Measurements from ENCODE around the gene FAAH2. TPM values are rescaled to one million over a fixed set of nuclear protein-coding genes. Genes with fewer than 3 reads are reported as not detected.

Gene FAAH2
- total and polyA plus RNA-seq, 4 experiments from 2014 or later, result 17.3 to 25.6 (median 18.5) TPM

DNA sequence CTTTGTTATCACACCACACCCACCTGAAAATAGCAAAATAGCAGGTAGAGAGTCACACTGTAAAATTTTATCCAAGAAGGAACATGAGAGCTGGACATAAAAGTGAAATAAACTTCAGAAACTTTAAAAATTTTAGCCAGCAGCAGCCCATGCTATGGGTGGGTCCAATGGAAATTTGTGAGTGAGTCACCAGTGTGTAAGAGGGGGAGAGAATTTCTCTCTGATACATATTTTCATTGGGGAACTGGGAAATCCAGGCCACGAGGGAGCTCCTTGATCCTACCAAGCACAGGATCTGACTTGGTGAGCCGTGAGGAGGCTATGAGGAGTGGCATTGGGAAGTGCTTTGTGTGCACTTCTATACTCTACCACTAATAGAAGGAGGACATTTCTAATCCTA, 136.3 kb downstream of the FAAH2 start:
- Mint-ChIP-seq H3K4me3 (no peak overlapping the region), H3K4me1 (no peaks in the 10 kb centered on the region), H3K9me3 (peaks cover 0 to 12% (median 0%) of the 10 kb centered on the region in 8 donors), H3K36me3 (peaks cover 14 to 36% of the 10 kb centered on the region in 2 donors), H3K27me3 (no peaks in the 10 kb centered on the region), H3K27ac (no peak overlapping the region)
- ChIA-PET POLR2A (ENCODE audit: partially characterized antibody) (no interaction called here), CTCF (ENCODE audit: partially characterized antibody) (no interaction called here)
- intact Hi-C loops (cut with micrococcal nuclease), result no loop called here
- Histone ChIP-seq H3K27me3 (ENCODE audit: insufficient read depth, low read length) (no peaks in the 10 kb centered on the region), H3K4me1 (ENCODE audit: insufficient read depth, low read length) (no peaks in the 10 kb centered on the region), H3K27ac (ENCODE audit: low read depth, low read length) (no peak overlapping the region), H3K9me3 (ENCODE audit: control insufficient read depth in 1 of 2, low read length in 2 of 2) (no peaks in the 10 kb centered on the region), H3K4me3 (ENCODE audit: low read length in 2 of 2) (no peak overlapping the region), H3K36me3 (ENCODE audit: insufficient read depth, low read length) (no peaks in the 10 kb centered on the region)
- DNase-seq, result no peak

DNA sequence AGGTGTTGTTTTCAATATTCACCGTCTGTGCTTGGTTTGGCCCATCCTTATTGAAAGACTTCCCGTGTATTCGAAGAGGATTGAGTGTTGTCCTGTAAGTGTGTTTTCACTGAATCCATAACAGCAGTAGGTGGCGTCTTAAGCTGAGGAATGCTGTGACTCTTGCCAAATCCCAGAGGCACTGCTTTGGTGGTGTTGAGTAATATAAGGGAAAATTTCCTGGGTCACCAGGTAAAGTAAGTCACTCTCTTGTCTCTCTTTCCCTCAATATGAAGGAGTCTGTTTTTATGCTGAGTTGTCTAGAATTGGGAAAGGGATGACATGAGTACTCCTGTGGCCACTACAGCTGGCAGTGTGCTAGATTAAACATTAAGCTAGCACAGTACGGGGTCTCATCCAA, 158.6 kb downstream of the FAAH2 start:
- Histone ChIP-seq H3K4me1 (ENCODE audit: insufficient read depth, low read length) (no peaks in the 10 kb centered on the region), H3K27ac (ENCODE audit: low read depth, low read length) (no peak overlapping the region), H3K9me3 (ENCODE audit: control insufficient read depth in 1 of 2, low read length in 2 of 2) (no peaks in the 10 kb centered on the region), H3K36me3 (ENCODE audit: insufficient read depth, low read length) (no peaks in the 10 kb centered on the region), H3K27me3 (ENCODE audit: insufficient read depth, low read length) (no peaks in the 10 kb centered on the region), H3K4me3 (ENCODE audit: low read length in 2 of 2) (no peak overlapping the region)
- H3K9me3 Mint-ChIP-seq, result peaks cover 0 to 4% (median 0%) of the 10 kb centered on the region in 8 donors
- no peak for DNase-seq
- POLR2A ChIA-PET (ENCODE audit: partially characterized antibody), result no interaction called here
- peaks cover 0 to 1% (median 0%) of the 10 kb centered on the region in 4 donors for H3K4me1 Mint-ChIP-seq
- intact Hi-C loops (cut with micrococcal nuclease), result no loop called here
- CTCF ChIA-PET (ENCODE audit: partially characterized antibody), result no interaction called here
- H3K27me3 Mint-ChIP-seq, result no peaks in the 10 kb centered on the region
- H3K27ac Mint-ChIP-seq, result no peak overlapping the region
- H3K36me3 Mint-ChIP-seq, result peaks cover 29 to 31% of the 10 kb centered on the region in 2 donors
- no peak overlapping the region for H3K4me3 Mint-ChIP-seq

DNA sequence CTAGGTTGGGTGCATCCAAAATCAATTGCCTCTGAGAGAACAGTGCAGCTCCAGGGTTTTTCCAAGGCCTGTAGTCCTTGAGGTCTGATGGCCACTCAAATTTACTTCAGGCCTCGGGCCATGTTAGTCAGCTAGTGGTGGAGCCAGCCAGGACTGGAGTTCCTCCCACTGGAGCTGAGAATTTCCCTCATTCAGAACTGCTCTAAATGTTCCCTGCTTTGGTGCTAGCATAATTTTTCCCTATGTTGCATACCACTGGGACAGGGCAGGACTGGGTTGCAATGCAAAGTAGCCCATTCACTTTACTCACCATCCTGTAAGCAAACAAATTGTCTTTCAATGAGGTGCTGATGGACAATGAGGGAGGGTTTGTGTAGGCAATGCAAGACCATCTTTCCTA, 159.3 kb downstream of the FAAH2 start:
- no peak for DNase-seq
- H3K9me3 Mint-ChIP-seq, result peaks cover 0 to 4% (median 0%) of the 10 kb centered on the region in 8 donors
- no peak overlapping the region for H3K27ac ChIP-seq (ENCODE audit: low read depth, low read length)
- ChIA-PET POLR2A (ENCODE audit: partially characterized antibody) (no interaction called here), CTCF (ENCODE audit: partially characterized antibody) (no interaction called here)
- no peak overlapping the region for H3K27ac Mint-ChIP-seq
- intact Hi-C loops (cut with micrococcal nuclease), result no loop called here
- H3K27me3 ChIP-seq (ENCODE audit: insufficient read depth, low read length), result no peaks in the 10 kb centered on the region
- H3K27me3 Mint-ChIP-seq, result no peaks in the 10 kb centered on the region
- H3K4me1 ChIP-seq (ENCODE audit: insufficient read depth, low read length), result no peaks in the 10 kb centered on the region
- no peak overlapping the region for H3K4me3 Mint-ChIP-seq
- H3K36me3 ChIP-seq (ENCODE audit: insufficient read depth, low read length), result no peaks in the 10 kb centered on the region
- peaks cover 0 to 1% (median 0%) of the 10 kb centered on the region in 4 donors for H3K4me1 Mint-ChIP-seq
- H3K9me3 ChIP-seq (ENCODE audit: control insufficient read depth in 1 of 2, low read length in 2 of 2), result no peaks in the 10 kb centered on the region
- no peak overlapping the region for H3K4me3 ChIP-seq (ENCODE audit: low read length in 2 of 2)
- peaks cover 28 to 33% of the 10 kb centered on the region in 2 donors for H3K36me3 Mint-ChIP-seq

DNA sequence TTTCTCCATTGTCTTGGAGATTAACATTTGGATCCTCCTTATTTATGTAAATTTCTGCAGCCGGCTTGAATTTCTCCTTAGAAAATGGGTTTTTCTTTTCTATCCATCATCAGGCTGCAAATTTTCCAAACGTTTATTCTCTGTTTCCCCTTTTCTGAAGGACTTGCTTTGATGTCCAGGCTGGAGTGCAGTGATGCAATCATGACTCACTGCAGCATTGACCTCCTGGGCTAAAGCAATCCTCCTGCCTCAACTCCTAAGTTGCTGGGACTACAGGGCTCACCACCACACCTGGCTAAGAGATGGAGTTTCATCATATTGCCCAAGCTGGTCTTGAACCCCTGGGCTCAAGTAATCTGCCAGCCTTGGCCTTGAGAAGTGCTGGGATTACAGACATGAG, 161.3 kb downstream of the FAAH2 start:
- Histone ChIP-seq H3K27me3 (ENCODE audit: insufficient read depth, low read length) (no peaks in the 10 kb centered on the region), H3K36me3 (ENCODE audit: insufficient read depth, low read length) (no peaks in the 10 kb centered on the region), H3K9me3 (ENCODE audit: control insufficient read depth in 1 of 2, low read length in 2 of 2) (no peaks in the 10 kb centered on the region), H3K4me1 (ENCODE audit: insufficient read depth, low read length) (no peaks in the 10 kb centered on the region), H3K4me3 (ENCODE audit: low read length in 2 of 2) (no peak overlapping the region), H3K27ac (ENCODE audit: low read depth, low read length) (no peak overlapping the region)
- POLR2A ChIA-PET (ENCODE audit: partially characterized antibody), result no interaction called here
- H3K27me3 Mint-ChIP-seq, result no peaks in the 10 kb centered on the region
- no peak overlapping the region for H3K4me3 Mint-ChIP-seq
- no peak overlapping the region for H3K27ac Mint-ChIP-seq
- H3K36me3 Mint-ChIP-seq, result peaks cover 31 to 33% of the 10 kb centered on the region in 2 donors
- no peaks in the 10 kb centered on the region for H3K4me1 Mint-ChIP-seq
- intact Hi-C loops (cut with micrococcal nuclease), result no loop called here
- H3K9me3 Mint-ChIP-seq, result peaks cover 0 to 4% (median 0%) of the 10 kb centered on the region in 8 donors
- no peak for DNase-seq
- CTCF ChIA-PET (ENCODE audit: partially characterized antibody), result no interaction called here

DNA sequence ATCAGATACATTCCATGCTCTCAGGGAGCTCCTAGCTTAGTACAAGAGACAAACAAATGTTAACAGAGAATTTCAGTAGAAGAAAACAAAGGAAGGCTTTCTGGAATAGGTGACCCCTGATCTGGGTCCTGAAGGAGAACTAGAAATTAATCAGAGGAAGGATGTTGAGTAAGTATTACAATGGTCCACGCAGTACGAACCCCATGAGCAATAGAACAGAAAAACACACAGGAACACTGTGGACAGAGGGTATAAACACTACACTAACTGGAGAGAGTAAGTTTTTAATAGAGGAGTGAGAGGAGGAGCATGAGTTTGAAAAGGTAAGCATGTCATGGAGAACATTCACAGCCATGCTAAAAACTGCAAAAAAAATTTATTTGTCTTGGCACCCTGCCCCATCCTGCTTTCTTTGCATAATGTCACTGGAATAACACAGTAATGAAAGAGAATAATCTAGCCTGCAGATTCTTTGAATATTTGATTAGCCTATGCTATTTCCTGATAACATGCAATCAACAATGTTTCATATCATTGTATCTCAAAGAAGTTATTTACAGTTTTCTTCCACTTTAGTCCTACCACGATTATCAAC, 165.0 kb downstream of the FAAH2 start:
- peak overlapping the region in 2 of 7 donors; percentile 2 to 37 for H3K27ac Mint-ChIP-seq
- intact Hi-C loops (cut with micrococcal nuclease), result loop anchor here (10.0 kb wide), 1 partner anchor 77 kb away; no protein-coding TSS in a partner anchor
- DNase-seq, result no peak
- H3K4me1 Mint-ChIP-seq, result peaks cover 0 to 2% (median 0%) of the 10 kb centered on the region in 4 donors
- no peaks in the 10 kb centered on the region for H3K27me3 Mint-ChIP-seq
- no peak overlapping the region for H3K4me3 Mint-ChIP-seq
- Histone ChIP-seq H3K9me3 (ENCODE audit: control insufficient read depth in 1 of 2, low read length in 2 of 2) (no peaks in the 10 kb centered on the region), H3K4me3 (ENCODE audit: low read length in 2 of 2) (no peak overlapping the region), H3K36me3 (ENCODE audit: insufficient read depth, low read length) (no peaks in the 10 kb centered on the region), H3K4me1 (ENCODE audit: insufficient read depth, low read length) (no peaks in the 10 kb centered on the region), H3K27ac (ENCODE audit: low read depth, low read length) (no peak overlapping the region), H3K27me3 (ENCODE audit: insufficient read depth, low read length) (no peaks in the 10 kb centered on the region)
- H3K36me3 Mint-ChIP-seq, result peaks cover 22% of the 10 kb centered on the region in 2 donors
- peaks cover 0 to 13% (median 3%) of the 10 kb centered on the region in 8 donors for H3K9me3 Mint-ChIP-seq
- ChIA-PET POLR2A (ENCODE audit: partially characterized antibody) (no interaction called here), CTCF (ENCODE audit: partially characterized antibody) (interaction anchor here (3.9 kb wide), 1 partner anchor 168 kb away, joined by 59 read pairs; the partner anchor contains the start of gene FAAH2)

DNA sequence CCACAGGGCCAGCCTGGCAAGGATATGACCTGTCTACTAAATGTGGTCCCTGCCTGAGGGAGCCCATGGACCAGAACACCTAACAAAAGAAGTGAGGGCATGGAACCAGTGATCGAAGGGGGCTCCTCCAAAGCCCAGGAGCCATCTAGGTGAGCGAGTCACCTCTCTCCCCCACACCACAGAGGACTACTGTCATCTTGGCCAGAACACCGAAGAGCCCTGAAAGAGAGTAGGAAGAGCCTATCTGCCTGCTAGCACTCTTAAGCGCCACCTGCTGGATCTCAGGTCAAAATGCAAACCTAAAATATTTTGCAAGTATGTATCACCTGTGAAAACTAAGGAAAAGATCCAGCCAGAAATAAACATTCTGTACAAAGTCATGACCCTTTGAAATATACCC, 167.4 kb downstream of the FAAH2 start:
- ChIA-PET CTCF (ENCODE audit: partially characterized antibody) (interaction anchor here (1.3 to 3.9 kb wide), 2 partner anchors 72 to 170 kb away, joined by 3 to 59 read pairs; partner anchors contain the start of gene FAAH2), POLR2A (ENCODE audit: partially characterized antibody) (no interaction called here)
- Mint-ChIP-seq H3K27ac (peak overlapping the region in 2 of 7 donors; percentile 29 to 68), H3K4me3 (no peak overlapping the region), H3K9me3 (peaks cover 0 to 20% (median 5%) of the 10 kb centered on the region in 8 donors), H3K27me3 (no peaks in the 10 kb centered on the region), H3K36me3 (peaks cover 13 to 18% of the 10 kb centered on the region in 2 donors), H3K4me1 (peaks cover 0 to 2% (median 0%) of the 10 kb centered on the region in 4 donors)
- no peaks in the 10 kb centered on the region for H3K27me3 ChIP-seq (ENCODE audit: insufficient read depth, low read length)
- H3K4me3 ChIP-seq (ENCODE audit: low read length in 2 of 2), result no peak overlapping the region
- H3K4me1 ChIP-seq (ENCODE audit: insufficient read depth, low read length), result no peaks in the 10 kb centered on the region
- DNase-seq, result peak; percentile 25 to 36 (median 33)
- H3K36me3 ChIP-seq (ENCODE audit: insufficient read depth, low read length), result no peaks in the 10 kb centered on the region
- intact Hi-C loops (cut with micrococcal nuclease), result loop anchor here (1.0 to 10.0 kb wide), 2 partner anchors 79 to 172 kb away; no protein-coding TSS in a partner anchor
- H3K9me3 ChIP-seq (ENCODE audit: control insufficient read depth in 1 of 2, low read length in 2 of 2), result no peaks in the 10 kb centered on the region
- H3K27ac ChIP-seq (ENCODE audit: low read depth, low read length), result no peak overlapping the region

DNA sequence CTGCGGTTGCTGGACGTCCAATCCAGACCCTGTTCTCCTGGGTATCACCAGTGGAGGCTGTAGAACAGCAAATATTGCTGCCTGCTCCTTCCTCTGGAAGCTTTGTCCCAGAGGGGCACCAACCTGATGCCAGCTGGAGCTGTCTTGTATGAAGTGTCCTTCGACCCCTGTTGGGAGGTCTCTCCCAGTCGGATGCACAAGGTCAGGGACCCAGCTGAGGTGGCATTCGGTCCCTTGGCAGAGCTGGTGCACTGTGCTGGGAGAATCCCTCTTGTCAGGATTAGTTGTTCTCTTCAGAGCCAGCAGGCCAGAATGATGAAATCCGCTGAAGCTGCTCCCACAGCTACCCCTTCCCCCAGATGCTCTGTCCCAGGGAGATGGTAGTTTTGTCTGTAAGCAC, 195.0 kb downstream of the FAAH2 start:
- POLR2A ChIA-PET (ENCODE audit: partially characterized antibody), result no interaction called here
- Histone ChIP-seq H3K4me3 (ENCODE audit: low read length in 2 of 2) (no peak overlapping the region), H3K4me1 (ENCODE audit: insufficient read depth, low read length) (no peaks in the 10 kb centered on the region), H3K27me3 (ENCODE audit: insufficient read depth, low read length) (no peaks in the 10 kb centered on the region), H3K36me3 (ENCODE audit: insufficient read depth, low read length) (no peaks in the 10 kb centered on the region), H3K27ac (ENCODE audit: low read depth, low read length) (no peak overlapping the region), H3K9me3 (ENCODE audit: control insufficient read depth in 1 of 2, low read length in 2 of 2) (no peaks in the 10 kb centered on the region)
- no peak overlapping the region for H3K4me3 Mint-ChIP-seq
- CTCF ChIA-PET (ENCODE audit: partially characterized antibody), result no interaction called here
- peaks cover 4 to 22% of the 10 kb centered on the region in 2 donors for H3K36me3 Mint-ChIP-seq
- H3K27ac Mint-ChIP-seq, result no peak overlapping the region
- H3K4me1 Mint-ChIP-seq, result no peaks in the 10 kb centered on the region
- no peaks in the 10 kb centered on the region for H3K27me3 Mint-ChIP-seq
- peaks cover 0 to 40% (median 21%) of the 10 kb centered on the region in 8 donors for H3K9me3 Mint-ChIP-seq
- DNase-seq, result no peak
- intact Hi-C loops (cut with micrococcal nuclease), result no loop called here

Data from CD4-positive, alpha-beta memory T cell (primary cell).